HepG2 (cell line): ENCODE data around the gene DCPS. TPM values are rescaled to one million over a fixed set of nuclear protein-coding genes. Genes with fewer than 3 reads are reported as not detected.

ENCODE experiments used
- ATAC-seq: fragments of 200-7000 bp; cut with Tn5 transposase; 3 replicates; pipeline ENCODE4 v1.9.1; 2020; ENCODE audit warnings: mild to moderate bottlenecking, moderate library complexity
- BruUV-seq: library from RNA; stranded (reverse); fragments of 400-500 nt; replicated peaks from 2 replicates; lab custom pipeline; 2021; lab: Mats Ljungman, UMichigan
- CTCF ChIA-PET: fragments of 300-600 bp; formaldehyde crosslinking; extraction: SDS; loops from one replicate; lab custom pipeline; 2021; ENCODE audit warnings: low total read pairs, inconsistent platforms, low intra/inter-chr PET ratio; lab: Yijun Ruan, JAX
- POLR2A ChIA-PET: fragments of 350-600 bp; sonication (Branson Sonifier 250); formaldehyde crosslinking; loops from one replicate; lab custom pipeline; 2020; ENCODE audit warnings: antibody characterized with exemption, inconsistent platforms; lab: Yijun Ruan, JAX
- DNase-seq: peaks from one replicate; pipeline ENCODE4 v3.0.0-alpha.2; 2015; ENCODE audit warnings: low spot score
- FAIRE-seq: peaks from 3 replicates; lab custom pipeline; 2011; peaks lifted over from hg19 to GRCh38; lab: Jason Lieb, UNC
- H2AFZ ChIP-seq: one replicate; pipeline ENCODE4 v1.6.1; 2011; ENCODE audit warnings: low read length, inconsistent platforms
- H3K27ac ChIP-seq: fragments of 300-600 bp; 3 replicates; pipeline ENCODE4 v1.8.0; 2011; ENCODE audit warnings: mixed run types, mild to moderate bottlenecking, mixed read lengths, low read length, inconsistent platforms; ENCODE audit not compliant: insufficient read depth; ENCODE audit errors: extremely low read length
- H3K27me3 ChIP-seq, 2 experiments: fragments of 200-600 bp in 1 of 2; 2 replicates in 1 of 2; 3 replicates in 1 of 2; pipeline versions ENCODE4 v1.6.0 to v1.8.0; 2011; ENCODE audit warnings: low read length in 2 of 2, mild to moderate bottlenecking in 2 of 2, moderate library complexity in 2 of 2, inconsistent platforms in 1 of 2; ENCODE audit not compliant: insufficient read depth in 2 of 2, control insufficient read depth in 1 of 2
- H3K36me3 ChIP-seq, 2 experiments: fragments of 200-600 bp in 1 of 2; replicated peaks in 1 of 2; 2 replicates in 1 of 2; 3 replicates in 1 of 2; pipeline versions ENCODE4 v1.5.1 to v1.8.0; 2011; ENCODE audit warnings: low read length in 2 of 2, inconsistent platforms in 1 of 2; ENCODE audit not compliant: insufficient read depth in 2 of 2, control insufficient read depth in 1 of 2
- H3K4me1 ChIP-seq: 2 replicates; pipeline ENCODE4 v1.5.1; 2012; ENCODE audit warnings: low read length, inconsistent platforms; ENCODE audit not compliant: insufficient read depth
- H3K4me2 ChIP-seq: 2 replicates; pipeline ENCODE4 v1.6.0; 2011; ENCODE audit warnings: low read depth, low read length, inconsistent platforms
- H3K4me3 ChIP-seq, 3 experiments: fragments of 200-600 bp in 1 of 3; sonication (generic), shearing (Covaris generic) in 1 of 3; replicated peaks in 1 of 3; 2 replicates each; pipeline ENCODE4 v1.5.1; 2011 to 2016; ENCODE audit warnings: low read length in 3 of 3, inconsistent platforms in 2 of 3, low read depth in 2 of 3, mild to moderate bottlenecking in 2 of 3, control low read depth in 1 of 3, mixed read lengths in 1 of 3; ENCODE audit not compliant: insufficient read depth in 1 of 3
- H3K79me2 ChIP-seq: one replicate; pipeline ENCODE4 v1.6.1; 2011; ENCODE audit warnings: low read length, inconsistent platforms; ENCODE audit not compliant: insufficient read depth
- H3K9ac ChIP-seq: 2 replicates; pipeline ENCODE4 v1.6.0; 2011; ENCODE audit warnings: mild to moderate bottlenecking, low read depth, low read length, inconsistent platforms; ENCODE audit not compliant: insufficient read depth
- H3K9me3 ChIP-seq: 2 replicates; pipeline ENCODE4 v1.5.1; 2012; ENCODE audit warnings: mild to moderate bottlenecking, low read length
- H4K20me1 ChIP-seq: 2 replicates; pipeline ENCODE4 v1.6.0; 2011; ENCODE audit warnings: inconsistent platforms, mild to moderate bottlenecking, low read length, moderate library complexity; ENCODE audit not compliant: insufficient read depth
- DMAP1 ChIP-seq: IDR thresholded peaks from 2 replicates; pipeline ENCODE4 v1.6.1; 2016
- EED ChIP-seq: sonication (generic); formaldehyde crosslinking; IDR thresholded peaks from 2 replicates; pipeline ENCODE4 v1.5.0; 2020; ENCODE audit warnings: mild to moderate bottlenecking, missing genetic modification reagents
- FOSL2 ChIP-seq: sonication (generic); formaldehyde crosslinking; IDR thresholded peaks from 2 replicates; pipeline ENCODE4 v1.4.0; 2020; ENCODE audit warnings: missing genetic modification reagents
- KDM6A ChIP-seq: IDR thresholded peaks from 2 replicates; pipeline ENCODE4 v1.6.1; 2016; ENCODE audit warnings: low read depth
- RCOR2 ChIP-seq: IDR thresholded peaks from 2 replicates; pipeline ENCODE4 v1.6.1; 2016; ENCODE audit warnings: missing biosample characterization, missing genetic modification reagents
- STAT5B ChIP-seq: sonication (generic); formaldehyde crosslinking; IDR thresholded peaks from 2 replicates; pipeline ENCODE4 v1.4.0; 2020; ENCODE audit warnings: missing genetic modification reagents
- U2AF2 ChIP-seq: fragments of 200-400 bp; formaldehyde crosslinking; IDR thresholded peaks from 2 replicates; pipeline ENCODE4 v1.6.1; 2017; ENCODE audit warnings: low read depth, mild to moderate bottlenecking, low read length
- ZKSCAN5 ChIP-seq: sonication (generic); formaldehyde crosslinking; IDR thresholded peaks from 2 replicates; pipeline ENCODE4 v1.5.1; 2020; ENCODE audit warnings: mild to moderate bottlenecking, missing genetic modification reagents
- ZNF569 ChIP-seq: sonication (generic); formaldehyde crosslinking; IDR thresholded peaks from 2 replicates; pipeline ENCODE4 v1.5.0; 2020; ENCODE audit warnings: mild to moderate bottlenecking, missing genetic modification reagents, moderate library complexity, borderline replicate concordance
- ZNF672 ChIP-seq: sonication (generic); formaldehyde crosslinking; IDR thresholded peaks from 2 replicates; pipeline ENCODE4 v1.8.1; 2022; ENCODE audit warnings: missing genetic modification reagents
- ZNF841 ChIP-seq: sonication (generic); formaldehyde crosslinking; IDR thresholded peaks from 2 replicates; pipeline ENCODE4 v1.8.1; 2023; ENCODE audit warnings: missing genetic modification reagents, borderline replicate concordance
- WGBS: methylation state at CpG from one replicate; pipeline ENCODE4 v1.1.6; 2017; ENCODE audit warnings: low lambda C conversion rate; 5-methylcytosine and 5-hydroxymethylcytosine counted together
- in situ Hi-C: cut with HindIII; loops from 2 replicates; pipeline ENCODE4 v1.10.0; 2017; ENCODE audit warnings: low pct_unique_long_range_greater_than_20kb; ENCODE audit not compliant: extremely low pct_ligation_motif_present
- intact Hi-C: fragments of 100-400 bp; cut with micrococcal nuclease; formaldehyde crosslinking; loops from one replicate; pipeline ENCODE4 v1.10.0; 2022; ENCODE audit not compliant: unreplicated experiment
- polyA plus RNA-seq, 8 experiments: library from polyadenylated mRNA; depleted of rRNA in 3 of 8; stranded (reverse) in 7 of 8; unstranded in 1 of 8; fragments of >200 nt; fragmentation: Illumina TruSeq in 4 of 8; extraction: Trizol in 4 of 8; gene quantifications; 2 replicates each; pipeline versions ENCODE4 v1.2.1 to v1.2.3, GENCODE V29; 2011 to 2016; ENCODE audit warnings: low read depth in 4 of 8, missing spikeins in 1 of 8, mixed read lengths in 1 of 8; ENCODE audit not compliant: insufficient read depth in 1 of 8
- total RNA-seq, 5 experiments: library from RNA; depleted of rRNA; stranded (reverse); fragments of >200 nt; fragmentation: Illumina TruSeq; extraction: Trizol; gene quantifications; 2 replicates each; pipeline ENCODE4 v1.2.3, GENCODE V29; 2016; ENCODE audit warnings: low read depth in 1 of 5
- TF ChIP-seq, protein P1 (sequence below): sonication (generic); formaldehyde crosslinking; IDR thresholded peaks from 2 replicates; pipeline ENCODE4 v1.5.0; 2020; ENCODE audit warnings: mild to moderate bottlenecking, missing genetic modification reagents
- TF ChIP-seq, protein P2 (sequence below): sonication (generic); formaldehyde crosslinking; IDR thresholded peaks from 2 replicates; pipeline ENCODE4 v1.4.0; 2020; ENCODE audit warnings: missing genetic modification reagents, borderline replicate concordance
- TF ChIP-seq, protein P3 (sequence below): sonication (generic); formaldehyde crosslinking; IDR thresholded peaks from 2 replicates; pipeline ENCODE4 v1.5.0; 2020; ENCODE audit warnings: mild to moderate bottlenecking, missing genetic modification reagents

Gene DCPS
- total and polyA plus RNA-seq, 2 of the 13 experiments (the other 11 are each of a cell fraction or from before 2014, with no cell fraction given): 21.9 to 22.5 TPM

DNA sequence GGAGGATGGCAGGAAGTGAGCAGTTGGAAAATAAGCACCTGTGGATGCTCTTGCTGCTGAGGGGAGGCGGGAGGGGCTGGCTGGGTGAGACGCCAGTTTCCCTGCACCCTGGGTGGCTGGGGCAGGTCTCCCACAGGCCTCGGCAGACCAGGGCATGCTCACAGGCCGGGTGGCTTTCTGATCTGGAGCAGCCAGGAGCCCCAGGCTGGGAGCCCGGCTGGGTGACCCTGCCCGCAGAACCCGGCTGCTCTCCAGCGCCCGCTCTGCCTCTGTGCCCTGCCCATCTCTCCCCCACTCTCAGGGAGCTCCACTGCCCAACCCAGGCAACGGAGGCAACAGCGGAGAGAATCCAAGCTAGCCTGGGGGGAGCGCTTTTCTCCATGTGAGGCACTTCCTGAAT, 24.6 kb downstream of the DCPS start (continued):
- TF ChIP-seq, protein P1, sequence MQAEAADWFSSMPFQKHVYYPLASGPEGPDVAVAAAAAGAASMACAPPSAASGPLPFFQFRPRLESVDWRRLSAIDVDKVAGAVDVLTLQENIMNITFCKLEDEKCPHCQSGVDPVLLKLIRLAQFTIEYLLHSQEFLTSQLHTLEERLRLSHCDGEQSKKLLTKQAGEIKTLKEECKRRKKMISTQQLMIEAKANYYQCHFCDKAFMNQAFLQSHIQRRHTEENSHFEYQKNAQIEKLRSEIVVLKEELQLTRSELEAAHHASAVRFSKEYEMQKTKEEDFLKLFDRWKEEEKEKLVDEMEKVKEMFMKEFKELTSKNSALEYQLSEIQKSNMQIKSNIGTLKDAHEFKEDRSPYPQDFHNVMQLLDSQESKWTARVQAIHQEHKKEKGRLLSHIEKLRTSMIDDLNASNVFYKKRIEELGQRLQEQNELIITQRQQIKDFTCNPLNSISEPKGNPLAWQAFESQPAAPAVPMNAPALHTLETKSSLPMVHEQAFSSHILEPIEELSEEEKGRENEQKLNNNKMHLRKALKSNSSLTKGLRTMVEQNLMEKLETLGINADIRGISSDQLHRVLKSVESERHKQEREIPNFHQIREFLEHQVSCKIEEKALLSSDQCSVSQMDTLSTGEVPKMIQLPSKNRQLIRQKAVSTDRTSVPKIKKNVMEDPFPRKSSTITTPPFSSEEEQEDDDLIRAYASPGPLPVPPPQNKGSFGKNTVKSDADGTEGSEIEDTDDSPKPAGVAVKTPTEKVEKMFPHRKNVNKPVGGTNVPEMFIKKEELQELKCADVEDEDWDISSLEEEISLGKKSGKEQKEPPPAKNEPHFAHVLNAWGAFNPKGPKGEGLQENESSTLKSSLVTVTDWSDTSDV (CRISPR knock-in tag): no peak
- TF ChIP-seq, protein P2, sequence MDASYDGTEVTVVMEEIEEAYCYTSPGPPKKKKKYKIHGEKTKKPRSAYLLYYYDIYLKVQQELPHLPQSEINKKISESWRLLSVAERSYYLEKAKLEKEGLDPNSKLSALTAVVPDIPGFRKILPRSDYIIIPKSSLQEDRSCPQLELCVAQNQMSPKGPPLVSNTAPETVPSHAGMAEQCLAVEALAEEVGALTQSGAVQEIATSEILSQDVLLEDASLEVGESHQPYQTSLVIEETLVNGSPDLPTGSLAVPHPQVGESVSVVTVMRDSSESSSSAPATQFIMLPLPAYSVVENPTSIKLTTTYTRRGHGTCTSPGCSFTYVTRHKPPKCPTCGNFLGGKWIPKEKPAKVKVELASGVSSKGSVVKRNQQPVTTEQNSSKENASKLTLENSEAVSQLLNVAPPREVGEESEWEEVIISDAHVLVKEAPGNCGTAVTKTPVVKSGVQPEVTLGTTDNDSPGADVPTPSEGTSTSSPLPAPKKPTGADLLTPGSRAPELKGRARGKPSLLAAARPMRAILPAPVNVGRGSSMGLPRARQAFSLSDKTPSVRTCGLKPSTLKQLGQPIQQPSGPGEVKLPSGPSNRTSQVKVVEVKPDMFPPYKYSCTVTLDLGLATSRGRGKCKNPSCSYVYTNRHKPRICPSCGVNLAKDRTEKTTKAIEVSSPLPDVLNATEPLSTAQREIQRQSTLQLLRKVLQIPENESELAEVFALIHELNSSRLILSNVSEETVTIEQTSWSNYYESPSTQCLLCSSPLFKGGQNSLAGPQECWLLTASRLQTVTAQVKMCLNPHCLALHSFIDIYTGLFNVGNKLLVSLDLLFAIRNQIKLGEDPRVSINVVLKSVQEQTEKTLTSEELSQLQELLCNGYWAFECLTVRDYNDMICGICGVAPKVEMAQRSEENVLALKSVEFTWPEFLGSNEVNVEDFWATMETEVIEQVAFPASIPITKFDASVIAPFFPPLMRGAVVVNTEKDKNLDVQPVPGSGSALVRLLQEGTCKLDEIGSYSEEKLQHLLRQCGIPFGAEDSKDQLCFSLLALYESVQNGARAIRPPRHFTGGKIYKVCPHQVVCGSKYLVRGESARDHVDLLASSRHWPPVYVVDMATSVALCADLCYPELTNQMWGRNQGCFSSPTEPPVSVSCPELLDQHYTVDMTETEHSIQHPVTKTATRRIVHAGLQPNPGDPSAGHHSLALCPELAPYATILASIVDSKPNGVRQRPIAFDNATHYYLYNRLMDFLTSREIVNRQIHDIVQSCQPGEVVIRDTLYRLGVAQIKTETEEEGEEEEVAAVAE: no peak

DNA sequence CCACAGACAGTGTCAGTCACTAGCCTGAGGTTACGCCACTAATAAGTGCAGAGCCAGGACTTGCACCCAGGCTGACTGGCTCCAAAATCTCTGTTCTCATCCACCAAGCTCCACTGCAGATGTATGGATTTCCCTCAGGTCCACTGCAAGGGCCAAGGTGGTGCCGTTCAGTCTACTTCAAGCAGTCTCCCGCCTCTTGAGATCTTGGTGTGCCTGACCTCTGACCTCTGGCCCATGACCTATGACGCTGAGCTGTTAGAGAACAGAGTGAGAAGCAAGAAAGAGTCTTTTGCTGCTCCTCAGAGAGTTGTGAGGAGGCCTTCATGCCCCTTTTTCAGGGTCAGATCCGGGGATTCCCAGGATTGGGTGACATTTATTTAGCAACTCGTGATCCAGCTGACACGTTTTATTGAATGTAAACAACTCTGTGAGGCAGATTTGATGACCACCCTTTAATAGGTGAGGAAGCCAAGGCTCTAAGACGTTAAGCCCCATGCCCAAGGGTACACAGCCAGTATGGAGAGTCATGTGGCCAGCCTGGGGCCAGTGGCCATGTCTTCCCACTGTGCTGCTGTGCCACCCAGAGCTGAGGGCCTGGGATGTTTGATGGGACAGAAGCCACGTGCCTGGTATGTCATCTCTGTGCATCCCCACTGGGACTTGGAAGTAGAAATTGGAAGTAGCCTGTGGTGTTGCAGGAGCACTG, 25.2 kb downstream of the DCPS start:
- no peaks in the 10 kb centered on the region for H3K79me2 ChIP-seq
- no peak overlapping the region for H3K9ac ChIP-seq
- DNase-seq (no peak), ATAC-seq (no peak), FAIRE-seq (no peak)
- no peak overlapping the region for H3K4me2 ChIP-seq
- no peaks in the 10 kb centered on the region for H3K9me3 ChIP-seq
- H3K27me3 ChIP-seq: no peaks in the 10 kb centered on the region
- intact Hi-C loops: no loop called here
- peaks cover 4 to 14% of the 10 kb centered on the region in 2 experiments; a peak in 3 of 5 replicates for H3K36me3 ChIP-seq
- no peak overlapping the region for H2AFZ ChIP-seq
- ChIA-PET CTCF (no interaction called here), POLR2A (no interaction called here)
- WGBS: 85% methylated on average over 7 of the region's 9 CpGs
- no TSS peak for BruUV-seq
- no peaks in the 10 kb centered on the region for H4K20me1 ChIP-seq
- peaks cover 21% of the 10 kb centered on the region for H3K4me1 ChIP-seq
- no peak overlapping the region for H3K4me3 ChIP-seq
- in situ Hi-C loops: no loop called here
- H3K27ac ChIP-seq: no peak overlapping the region
- TF ChIP-seq KDM6A (no peak), DMAP1 (CRISPR knock-in tag) (no peak), STAT5B (CRISPR knock-in tag) (no peak), ZNF672 (CRISPR knock-in tag) (no peak), RCOR2 (CRISPR knock-in tag) (no peak), FOSL2 (no peak), ZKSCAN5 (CRISPR knock-in tag) (no peak), ZNF841 (CRISPR knock-in tag) (no peak), U2AF2 (no peak), ZNF569 (no peak), EED (no peak)
- TF ChIP-seq, protein P3, sequence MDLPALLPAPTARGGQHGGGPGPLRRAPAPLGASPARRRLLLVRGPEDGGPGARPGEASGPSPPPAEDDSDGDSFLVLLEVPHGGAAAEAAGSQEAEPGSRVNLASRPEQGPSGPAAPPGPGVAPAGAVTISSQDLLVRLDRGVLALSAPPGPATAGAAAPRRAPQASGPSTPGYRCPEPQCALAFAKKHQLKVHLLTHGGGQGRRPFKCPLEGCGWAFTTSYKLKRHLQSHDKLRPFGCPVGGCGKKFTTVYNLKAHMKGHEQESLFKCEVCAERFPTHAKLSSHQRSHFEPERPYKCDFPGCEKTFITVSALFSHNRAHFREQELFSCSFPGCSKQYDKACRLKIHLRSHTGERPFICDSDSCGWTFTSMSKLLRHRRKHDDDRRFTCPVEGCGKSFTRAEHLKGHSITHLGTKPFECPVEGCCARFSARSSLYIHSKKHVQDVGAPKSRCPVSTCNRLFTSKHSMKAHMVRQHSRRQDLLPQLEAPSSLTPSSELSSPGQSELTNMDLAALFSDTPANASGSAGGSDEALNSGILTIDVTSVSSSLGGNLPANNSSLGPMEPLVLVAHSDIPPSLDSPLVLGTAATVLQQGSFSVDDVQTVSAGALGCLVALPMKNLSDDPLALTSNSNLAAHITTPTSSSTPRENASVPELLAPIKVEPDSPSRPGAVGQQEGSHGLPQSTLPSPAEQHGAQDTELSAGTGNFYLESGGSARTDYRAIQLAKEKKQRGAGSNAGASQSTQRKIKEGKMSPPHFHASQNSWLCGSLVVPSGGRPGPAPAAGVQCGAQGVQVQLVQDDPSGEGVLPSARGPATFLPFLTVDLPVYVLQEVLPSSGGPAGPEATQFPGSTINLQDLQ (CRISPR knock-in tag): no peak
